ENCODE data around the gene PCMTD2. TPM values are rescaled to one million over a fixed set of nuclear protein-coding genes. Genes with fewer than 3 reads are reported as not detected.

PCMTD2 gene
- total and polyA plus RNA-seq, 2 of the 13 experiments (the other 11 are each of a cell fraction or from before 2014, with no cell fraction given), result 47.0 to 76.9 TPM

DNA sequence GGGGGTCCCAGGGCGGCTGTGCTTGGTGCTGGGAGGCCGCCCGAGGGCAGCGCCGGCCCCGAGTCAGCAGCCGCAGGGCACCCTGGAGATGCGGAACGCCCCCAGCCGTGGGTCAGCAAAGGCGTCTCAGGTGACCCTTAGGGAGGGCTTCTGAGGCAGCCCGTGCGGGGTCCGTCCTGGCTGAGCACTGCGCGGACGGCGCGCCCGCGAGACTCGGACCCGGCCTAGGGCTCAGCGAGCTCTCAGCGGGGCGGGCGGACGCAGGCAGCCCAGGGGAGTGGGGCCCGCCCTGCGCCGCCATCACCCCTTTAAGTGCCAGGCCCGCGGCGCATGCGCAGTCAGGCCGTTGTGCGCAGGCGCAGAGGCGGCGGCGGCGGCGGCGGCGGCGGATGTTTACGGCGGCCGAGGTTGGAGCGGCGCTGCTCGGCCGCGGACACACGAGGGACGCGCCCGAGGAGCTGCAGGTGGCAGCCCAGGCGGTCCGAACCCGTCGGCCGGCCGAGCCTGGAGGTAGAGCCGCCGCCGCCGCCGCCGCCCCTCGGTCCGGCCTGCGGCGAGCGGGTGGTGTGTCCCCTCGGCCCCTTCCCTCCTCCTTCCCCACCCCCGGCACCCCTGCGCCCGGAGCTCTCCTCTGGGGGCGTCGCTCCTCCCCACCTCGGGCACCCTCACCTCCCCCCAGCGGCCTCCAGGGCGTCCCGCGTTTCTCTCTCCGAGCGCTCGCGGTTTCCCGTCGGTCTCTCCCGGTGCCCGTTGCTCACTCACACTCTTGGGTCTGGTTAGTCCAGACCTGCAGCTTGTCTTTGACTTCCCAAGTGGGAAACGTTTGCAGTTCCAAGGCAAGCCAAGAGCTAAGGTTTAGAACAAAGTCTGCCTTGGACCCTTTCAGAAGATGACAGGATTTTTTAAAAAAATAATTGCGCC, at the start of gene PCMTD2 (continued):
- TF ChIP-seq, protein P1, sequence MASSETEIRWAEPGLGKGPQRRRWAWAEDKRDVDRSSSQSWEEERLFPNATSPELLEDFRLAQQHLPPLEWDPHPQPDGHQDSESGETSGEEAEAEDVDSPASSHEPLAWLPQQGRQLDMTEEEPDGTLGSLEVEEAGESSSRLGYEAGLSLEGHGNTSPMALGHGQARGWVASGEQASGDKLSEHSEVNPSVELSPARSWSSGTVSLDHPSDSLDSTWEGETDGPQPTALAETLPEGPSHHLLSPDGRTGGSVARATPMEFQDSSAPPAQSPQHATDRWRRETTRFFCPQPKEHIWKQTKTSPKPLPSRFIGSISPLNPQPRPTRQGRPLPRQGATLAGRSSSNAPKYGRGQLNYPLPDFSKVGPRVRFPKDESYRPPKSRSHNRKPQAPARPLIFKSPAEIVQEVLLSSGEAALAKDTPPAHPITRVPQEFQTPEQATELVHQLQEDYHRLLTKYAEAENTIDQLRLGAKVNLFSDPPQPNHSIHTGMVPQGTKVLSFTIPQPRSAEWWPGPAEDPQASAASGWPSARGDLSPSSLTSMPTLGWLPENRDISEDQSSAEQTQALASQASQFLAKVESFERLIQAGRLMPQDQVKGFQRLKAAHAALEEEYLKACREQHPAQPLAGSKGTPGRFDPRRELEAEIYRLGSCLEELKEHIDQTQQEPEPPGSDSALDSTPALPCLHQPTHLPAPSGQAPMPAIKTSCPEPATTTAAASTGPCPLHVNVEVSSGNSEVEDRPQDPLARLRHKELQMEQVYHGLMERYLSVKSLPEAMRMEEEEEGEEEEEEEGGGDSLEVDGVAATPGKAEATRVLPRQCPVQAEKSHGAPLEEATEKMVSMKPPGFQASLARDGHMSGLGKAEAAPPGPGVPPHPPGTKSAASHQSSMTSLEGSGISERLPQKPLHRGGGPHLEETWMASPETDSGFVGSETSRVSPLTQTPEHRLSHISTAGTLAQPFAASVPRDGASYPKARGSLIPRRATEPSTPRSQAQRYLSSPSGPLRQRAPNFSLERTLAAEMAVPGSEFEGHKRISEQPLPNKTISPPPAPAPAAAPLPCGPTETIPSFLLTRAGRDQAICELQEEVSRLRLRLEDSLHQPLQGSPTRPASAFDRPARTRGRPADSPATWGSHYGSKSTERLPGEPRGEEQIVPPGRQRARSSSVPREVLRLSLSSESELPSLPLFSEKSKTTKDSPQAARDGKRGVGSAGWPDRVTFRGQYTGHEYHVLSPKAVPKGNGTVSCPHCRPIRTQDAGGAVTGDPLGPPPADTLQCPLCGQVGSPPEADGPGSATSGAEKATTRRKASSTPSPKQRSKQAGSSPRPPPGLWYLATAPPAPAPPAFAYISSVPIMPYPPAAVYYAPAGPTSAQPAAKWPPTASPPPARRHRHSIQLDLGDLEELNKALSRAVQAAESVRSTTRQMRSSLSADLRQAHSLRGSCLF (CRISPR knock-in tag; IDR thresholded peaks at IDR 0.05; ENCODE audit: borderline replicate concordance), result no peak
- TF ChIP-seq ZBTB8A (CRISPR knock-in tag; IDR thresholded peaks at IDR 0.05; ENCODE audit: borderline replicate concordance, low read depth) (peak; percentile 71; the same call in 1 of the 2 replicates), ZC3H4 (CRISPR knock-in tag; IDR thresholded peaks at IDR 0.05; ENCODE audit: borderline replicate concordance) (no peak), ZBTB42 (CRISPR knock-in tag; IDR thresholded peaks at IDR 0.05) (no peak), MXD4 (CRISPR knock-in tag; IDR thresholded peaks at IDR 0.05) (peak; percentile 90; the same call in 1 of the 2 replicates), MEIS2 (CRISPR knock-in tag; IDR thresholded peaks at IDR 0.05) (peak; percentile 18; the same call in 1 of the 2 replicates), HNRNPL (IDR thresholded peaks at IDR 0.05; ENCODE audit: low read depth, low read length) (0 out of 2 replicates have a peak, but pooled peaks have one; percentile 34), PCBP2 (optimal IDR thresholded peaks at IDR 0.05; ENCODE audit: low read depth, low read length, poor library complexity, severe bottlenecking) (no peak), ZIK1 (CRISPR knock-in tag; IDR thresholded peaks at IDR 0.05; ENCODE audit: borderline replicate concordance, low read depth) (peak; percentile 97), KMT2A (CRISPR knock-in tag; IDR thresholded peaks at IDR 0.05) (peak; percentile 78; the same call in 1 of the 2 replicates), ZNF251 (CRISPR knock-in tag; IDR thresholded peaks at IDR 0.05) (0 out of 2 replicates have a peak, but pooled peaks have one; percentile 67), MED13 (CRISPR knock-in tag; IDR thresholded peaks at IDR 0.05) (no peak), STAT5B (CRISPR knock-in tag; IDR thresholded peaks at IDR 0.05) (no peak), NONO (IDR thresholded peaks at IDR 0.05) (no peak), NONO (CRISPR knock-in tag; conservative IDR thresholded peaks at IDR 0.05) (no peak; the same call in 1 of the 2 replicates), MTA1 (CRISPR knock-in tag; IDR thresholded peaks at IDR 0.05; ENCODE audit: borderline replicate concordance) (peak; percentile 65), ISL2 (CRISPR knock-in tag; IDR thresholded peaks at IDR 0.05) (0 out of 2 replicates have a peak, but pooled peaks have one; percentile 55), ZMAT3 (CRISPR knock-in tag; conservative IDR thresholded peaks at IDR 0.05) (peak; percentile 89), REL (CRISPR knock-in tag; conservative IDR thresholded peaks at IDR 0.05) (no peak; the same call in 1 of the 2 replicates), HOXA9 (CRISPR knock-in tag; IDR thresholded peaks at IDR 0.05; ENCODE audit: borderline replicate concordance) (no peak; the same call in 1 of the 2 replicates)
- TF ChIP-seq, protein P2, sequence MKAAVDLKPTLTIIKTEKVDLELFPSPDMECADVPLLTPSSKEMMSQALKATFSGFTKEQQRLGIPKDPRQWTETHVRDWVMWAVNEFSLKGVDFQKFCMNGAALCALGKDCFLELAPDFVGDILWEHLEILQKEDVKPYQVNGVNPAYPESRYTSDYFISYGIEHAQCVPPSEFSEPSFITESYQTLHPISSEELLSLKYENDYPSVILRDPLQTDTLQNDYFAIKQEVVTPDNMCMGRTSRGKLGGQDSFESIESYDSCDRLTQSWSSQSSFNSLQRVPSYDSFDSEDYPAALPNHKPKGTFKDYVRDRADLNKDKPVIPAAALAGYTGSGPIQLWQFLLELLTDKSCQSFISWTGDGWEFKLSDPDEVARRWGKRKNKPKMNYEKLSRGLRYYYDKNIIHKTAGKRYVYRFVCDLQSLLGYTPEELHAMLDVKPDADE (CRISPR knock-in tag; IDR thresholded peaks at IDR 0.05), result no peak
- TF ChIP-seq, protein P3, sequence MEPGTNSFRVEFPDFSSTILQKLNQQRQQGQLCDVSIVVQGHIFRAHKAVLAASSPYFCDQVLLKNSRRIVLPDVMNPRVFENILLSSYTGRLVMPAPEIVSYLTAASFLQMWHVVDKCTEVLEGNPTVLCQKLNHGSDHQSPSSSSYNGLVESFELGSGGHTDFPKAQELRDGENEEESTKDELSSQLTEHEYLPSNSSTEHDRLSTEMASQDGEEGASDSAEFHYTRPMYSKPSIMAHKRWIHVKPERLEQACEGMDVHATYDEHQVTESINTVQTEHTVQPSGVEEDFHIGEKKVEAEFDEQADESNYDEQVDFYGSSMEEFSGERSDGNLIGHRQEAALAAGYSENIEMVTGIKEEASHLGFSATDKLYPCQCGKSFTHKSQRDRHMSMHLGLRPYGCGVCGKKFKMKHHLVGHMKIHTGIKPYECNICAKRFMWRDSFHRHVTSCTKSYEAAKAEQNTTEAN (CRISPR knock-in tag; conservative IDR thresholded peaks at IDR 0.05), result no peak; the same call in none of the 2 replicates
